Measurements from ENCODE around the gene NSG1.

DNA sequence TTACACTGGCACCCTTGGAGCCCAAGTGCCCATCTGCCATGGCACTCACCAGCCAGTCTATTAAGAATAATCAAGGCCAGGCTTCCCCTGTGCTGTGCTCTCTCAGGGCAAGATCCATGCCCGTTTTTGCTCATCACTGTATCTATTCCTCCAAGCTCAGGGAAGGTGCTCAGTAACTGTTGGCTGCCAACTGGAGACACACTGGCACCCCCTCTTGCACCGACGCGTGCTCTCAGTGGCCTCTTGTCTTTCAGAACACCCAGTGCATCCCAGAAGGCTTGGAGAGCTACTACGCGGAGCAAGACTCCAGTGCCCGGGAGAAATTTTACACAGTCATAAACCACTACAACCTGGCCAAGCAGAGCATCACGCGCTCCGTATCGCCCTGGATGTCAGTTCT is 30.1 kb downstream of the NSG1 start:
- TF ChIP-seq, protein P1, sequence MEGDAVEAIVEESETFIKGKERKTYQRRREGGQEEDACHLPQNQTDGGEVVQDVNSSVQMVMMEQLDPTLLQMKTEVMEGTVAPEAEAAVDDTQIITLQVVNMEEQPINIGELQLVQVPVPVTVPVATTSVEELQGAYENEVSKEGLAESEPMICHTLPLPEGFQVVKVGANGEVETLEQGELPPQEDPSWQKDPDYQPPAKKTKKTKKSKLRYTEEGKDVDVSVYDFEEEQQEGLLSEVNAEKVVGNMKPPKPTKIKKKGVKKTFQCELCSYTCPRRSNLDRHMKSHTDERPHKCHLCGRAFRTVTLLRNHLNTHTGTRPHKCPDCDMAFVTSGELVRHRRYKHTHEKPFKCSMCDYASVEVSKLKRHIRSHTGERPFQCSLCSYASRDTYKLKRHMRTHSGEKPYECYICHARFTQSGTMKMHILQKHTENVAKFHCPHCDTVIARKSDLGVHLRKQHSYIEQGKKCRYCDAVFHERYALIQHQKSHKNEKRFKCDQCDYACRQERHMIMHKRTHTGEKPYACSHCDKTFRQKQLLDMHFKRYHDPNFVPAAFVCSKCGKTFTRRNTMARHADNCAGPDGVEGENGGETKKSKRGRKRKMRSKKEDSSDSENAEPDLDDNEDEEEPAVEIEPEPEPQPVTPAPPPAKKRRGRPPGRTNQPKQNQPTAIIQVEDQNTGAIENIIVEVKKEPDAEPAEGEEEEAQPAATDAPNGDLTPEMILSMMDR (IDR thresholded peaks at IDR 0.05; ENCODE audit: low read length): no peak
- TF ChIP-seq EZH2 (optimal IDR thresholded peaks at IDR 0.05; ENCODE audit: low read depth, low read length): no peak

Measured in MM.1S (cell line).